Measurements from ENCODE around the gene CHAC1.
"Not testable (repeated sequence)": the region's sequence is repeated elsewhere in the genome, so short reads cannot be mapped to it uniquely, and the experiment has no call there.

CHAC1 gene

DNA sequence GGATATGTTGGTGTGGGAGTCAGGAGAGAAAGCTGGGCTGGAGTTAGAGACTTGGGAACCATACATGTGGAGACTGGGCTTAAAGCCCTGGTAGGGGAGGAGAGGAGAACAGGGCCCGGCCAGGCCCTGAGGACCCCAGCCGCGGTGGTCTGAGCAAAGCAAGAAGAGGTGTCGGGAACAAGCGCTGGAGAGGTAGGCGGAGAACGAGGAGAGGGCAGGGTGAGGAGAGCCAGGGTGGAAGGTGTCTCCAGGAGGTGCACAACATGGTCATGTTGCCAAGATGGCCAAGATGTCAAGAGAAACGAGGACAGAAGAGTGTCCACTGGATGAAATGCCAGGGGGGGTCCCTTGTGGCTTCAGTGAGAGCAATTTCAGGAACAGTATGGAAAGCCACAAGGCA, 5.5 kb downstream of the CHAC1 start:
- no peak for DNase-seq

DNA sequence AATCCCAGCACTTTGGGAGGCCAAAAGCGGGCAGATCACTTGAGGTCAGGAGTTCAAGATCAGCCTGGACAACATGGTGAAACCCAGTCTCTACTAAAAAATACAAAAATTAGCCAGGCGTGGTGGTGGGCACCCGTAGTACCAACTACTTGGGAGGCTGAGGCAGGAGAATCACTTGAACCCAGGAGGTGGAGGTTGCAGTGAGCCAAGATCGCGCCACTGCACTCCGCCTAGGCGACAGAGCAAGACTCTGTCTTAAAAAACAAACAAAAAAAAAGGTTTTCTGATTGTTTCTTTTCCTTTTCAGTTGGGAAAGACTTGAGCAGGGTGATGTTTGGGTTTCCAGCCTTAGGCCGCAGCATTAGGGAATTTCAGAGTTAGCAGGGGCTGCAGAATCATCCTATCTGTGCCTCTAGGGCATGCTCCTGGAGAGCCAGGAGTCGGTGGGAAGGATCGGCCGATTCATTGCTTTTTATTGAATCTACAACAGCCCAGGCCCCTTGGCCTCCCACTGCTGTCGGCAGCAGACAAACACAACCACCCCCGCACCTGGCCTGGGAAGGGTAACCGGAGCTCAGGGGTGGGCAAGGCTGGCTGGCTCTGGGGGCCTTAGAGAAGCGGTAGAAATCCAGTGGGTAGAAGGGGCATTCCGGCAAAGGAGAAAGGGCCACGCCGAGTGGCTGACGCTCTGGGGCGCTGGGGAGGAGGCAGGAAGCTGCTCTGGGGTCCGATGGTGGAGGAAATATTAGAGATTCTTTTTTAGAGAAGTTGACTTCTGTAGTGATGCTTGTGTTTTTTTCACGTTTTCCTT, 6.3 kb downstream of the CHAC1 start:
- DNase-seq: no peak

DNA sequence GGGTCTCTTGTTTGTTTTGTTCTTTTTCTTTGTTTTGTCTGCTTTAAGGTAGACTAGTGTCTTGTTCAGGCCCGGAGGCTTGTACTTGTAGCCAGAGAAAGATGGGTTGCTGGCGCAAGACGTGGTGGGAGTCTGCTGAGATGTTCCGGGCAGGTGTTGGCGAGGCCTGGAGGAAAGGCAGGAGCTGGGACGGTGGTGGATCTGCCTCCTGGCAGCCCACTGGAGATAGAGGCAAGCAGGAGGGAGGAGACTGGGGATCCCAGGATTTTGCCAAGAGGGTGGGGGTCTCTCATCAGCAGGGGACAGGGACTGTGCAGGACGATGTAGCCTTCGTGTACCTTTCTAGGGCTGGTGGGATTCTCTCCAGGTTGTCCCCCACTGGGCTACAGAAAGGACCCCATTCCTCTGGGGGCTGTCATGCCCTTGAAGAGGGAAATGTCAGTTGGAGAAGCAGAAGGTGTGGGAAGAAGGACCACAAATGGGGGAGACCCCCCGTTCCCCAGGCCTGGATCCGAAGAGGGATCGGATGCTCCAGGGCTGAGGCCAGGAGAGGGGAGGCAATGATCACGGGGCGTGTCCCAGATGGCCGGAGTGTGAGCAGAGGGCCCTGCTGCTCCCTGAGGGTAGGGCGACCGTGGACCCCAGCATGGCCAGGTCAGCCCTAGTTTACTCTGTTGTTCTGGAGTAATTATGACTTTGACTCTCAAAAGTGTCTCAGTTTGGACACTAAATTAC, 7.0 kb downstream of the CHAC1 start:
- no peak for DNase-seq

DNA sequence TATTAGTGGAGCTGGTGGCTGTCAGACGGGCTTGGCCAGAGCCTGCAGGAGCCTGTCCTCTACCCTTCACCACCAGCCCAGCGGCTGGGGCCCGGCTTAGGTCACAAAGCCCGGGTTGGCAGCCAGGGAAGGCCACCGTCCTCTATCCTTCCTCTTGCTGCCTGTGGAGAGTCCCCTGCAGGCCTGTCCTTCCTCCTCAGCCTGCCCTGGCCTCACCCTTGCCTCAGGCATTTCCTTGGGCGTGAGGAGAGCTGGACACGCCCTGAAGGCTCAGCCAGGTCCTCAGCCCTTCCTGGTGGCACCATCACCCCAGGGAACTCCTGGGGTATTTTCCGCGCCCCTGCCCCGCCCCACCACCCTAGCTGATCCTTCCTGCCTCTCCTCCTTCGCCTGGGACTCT, 7.7 kb downstream of the CHAC1 start:
- DNase-seq: no peak

- DNase-seq: not testable (repeated sequence)
Measured at GRCh38 chr15:40961740-40962139, 8.5 kb downstream of the CHAC1 start.

GRCh38 chr15:40962317-40962716, 9.0 kb downstream of the CHAC1 start:
- DNase-seq: not testable (repeated sequence)

DNA sequence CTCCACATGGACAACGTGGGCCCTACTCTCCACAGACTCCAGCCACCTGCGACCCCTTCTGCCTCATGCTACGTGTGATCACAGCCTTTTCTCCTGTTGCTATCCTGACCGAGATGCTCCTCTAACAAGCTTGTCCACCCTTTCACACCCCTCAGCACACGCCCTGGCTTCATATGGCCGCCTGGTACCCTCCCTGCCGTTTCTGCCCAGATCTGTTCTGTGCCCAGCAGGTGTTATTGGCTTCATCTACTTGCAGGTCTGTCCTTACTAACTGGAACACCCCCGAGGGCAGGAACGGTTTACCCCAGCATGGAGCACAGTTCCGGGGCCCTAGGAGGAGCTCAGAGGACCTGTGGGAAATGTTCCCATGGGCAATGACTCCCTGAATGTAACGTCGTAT, 9.9 kb downstream of the CHAC1 start:
- no peak for DNase-seq

DNA sequence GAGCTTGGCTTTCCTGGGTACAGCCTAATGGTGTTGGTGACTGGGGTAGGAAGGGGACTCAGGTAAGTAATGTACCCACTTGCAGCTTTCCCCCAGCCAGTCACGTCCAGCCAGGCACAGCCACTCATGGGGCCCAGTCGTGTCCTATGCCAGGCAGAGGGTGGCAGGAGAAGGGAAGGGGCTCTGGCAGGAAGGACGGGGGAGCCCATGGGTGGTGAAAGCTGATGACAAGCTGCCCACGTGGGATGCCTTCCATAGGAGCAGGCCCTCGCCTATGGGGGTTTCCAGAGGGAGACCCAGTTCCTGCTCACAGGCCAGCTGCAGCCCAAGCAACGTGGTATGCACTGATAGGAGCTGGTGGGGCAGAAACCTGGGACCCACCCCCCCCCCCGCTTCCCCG, 10.7 kb downstream of the CHAC1 start:
- no peak for DNase-seq

DNA sequence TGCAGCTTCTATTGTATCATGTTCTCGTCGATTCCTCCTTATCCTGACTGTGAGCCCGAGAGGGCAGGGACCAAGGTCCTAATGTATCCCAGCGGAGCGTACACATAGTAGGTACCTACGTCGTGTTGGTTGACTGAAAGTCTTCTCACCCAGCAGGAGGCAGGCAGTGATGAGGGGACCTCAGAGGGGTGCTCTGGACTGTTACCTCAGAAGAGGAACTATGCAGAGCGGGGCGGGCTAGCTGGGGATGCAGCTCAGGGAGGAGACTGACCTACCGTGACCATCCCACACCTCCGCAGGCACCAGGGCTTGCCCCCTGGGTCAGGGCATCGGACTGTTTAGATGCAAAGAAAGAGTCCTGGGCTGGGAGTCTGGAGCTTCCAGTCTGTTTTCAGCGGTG, 11.4 kb downstream of the CHAC1 start:
- DNase-seq: no peak

- no peak for DNase-seq
Measured at GRCh38 chr15:40968290-40969085, 15.2 kb downstream of the CHAC1 start.

DNA sequence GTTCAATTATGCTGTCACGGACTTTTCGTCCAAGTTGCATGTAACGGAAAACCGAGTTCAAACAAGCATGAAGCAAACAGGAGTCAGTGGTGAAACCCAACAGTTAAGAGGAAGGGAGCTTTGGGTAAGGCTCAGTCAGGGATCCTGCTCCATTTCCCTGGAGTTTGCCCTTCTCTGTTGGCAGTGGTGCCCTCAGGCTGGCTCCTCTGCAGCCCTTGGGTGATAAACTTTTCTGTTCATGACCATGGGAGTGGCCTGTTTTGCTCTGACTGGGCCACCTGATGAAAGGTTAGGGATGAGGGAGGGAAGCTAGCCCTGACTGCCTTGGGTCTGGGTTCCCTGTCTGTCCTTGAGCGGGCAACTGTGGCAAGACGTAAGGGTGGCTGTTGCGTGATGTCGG, 16.1 kb downstream of the CHAC1 start:
- DNase-seq: no peak

DNA sequence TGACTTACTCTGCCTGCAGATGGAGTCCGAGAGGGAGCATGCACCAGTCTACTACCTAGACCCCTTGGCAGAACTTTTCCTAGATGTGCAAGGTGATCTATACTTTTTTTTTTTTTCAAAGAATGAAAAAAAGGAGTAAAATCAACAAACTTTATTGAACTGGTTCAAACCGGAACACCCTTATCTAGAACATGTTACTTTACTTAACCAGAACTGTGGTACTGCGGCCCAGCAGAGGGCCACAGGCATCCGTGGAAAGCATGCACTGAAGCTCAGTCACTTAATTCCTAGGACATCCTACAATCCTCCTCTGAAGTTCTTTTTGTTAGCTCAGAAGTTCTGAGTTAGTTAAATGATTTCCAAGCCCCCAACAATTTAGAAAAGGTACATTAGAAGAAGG, 21.6 kb downstream of the CHAC1 start:
- no peak for DNase-seq

DNA sequence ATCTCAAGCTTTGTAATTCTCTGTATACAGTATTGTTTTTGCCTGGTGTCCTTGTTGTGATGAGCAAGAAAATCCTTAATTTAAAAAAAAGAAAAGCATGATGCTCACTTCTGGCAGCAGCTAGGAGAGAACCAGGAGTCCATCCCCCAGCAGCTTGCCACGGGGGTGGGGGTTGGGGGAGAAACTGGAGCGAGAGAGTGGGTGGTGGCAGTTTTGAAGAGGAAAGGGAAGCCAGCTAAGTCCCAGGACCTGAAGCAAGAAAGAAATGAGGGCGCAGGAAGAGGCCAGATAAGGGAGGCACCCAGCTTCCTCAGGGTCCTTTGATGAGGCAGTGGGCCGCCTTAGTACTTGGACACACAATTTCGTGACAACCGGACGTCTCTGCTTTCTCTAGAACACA, 23.5 kb downstream of the CHAC1 start:
- no peak for DNase-seq

- no peak for DNase-seq
Measured at GRCh38 chr15:40978141-40978540, 24.9 kb downstream of the CHAC1 start.

- no peak for DNase-seq
Measured at GRCh38 chr15:40978562-40978961, 25.3 kb downstream of the CHAC1 start.

DNA sequence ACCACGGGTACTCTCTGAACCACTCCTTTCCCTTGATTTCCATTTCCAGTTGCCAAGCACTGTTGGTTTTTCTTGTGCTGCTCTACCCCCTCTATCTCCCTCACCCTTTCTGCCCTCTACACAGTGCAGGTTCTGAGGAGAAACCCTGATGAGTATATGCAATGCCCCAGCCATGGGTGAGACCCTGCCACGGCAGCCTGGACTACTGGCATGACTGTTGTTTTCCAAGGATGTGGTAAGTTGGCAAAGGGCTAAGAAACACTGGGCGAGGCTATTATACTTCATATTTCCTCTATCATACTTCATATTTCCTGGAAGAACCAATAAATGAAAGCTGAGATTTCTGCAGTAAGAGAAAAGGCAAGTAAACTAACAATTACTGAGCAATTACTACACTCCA, 27.9 kb downstream of the CHAC1 start:
- no peak for DNase-seq

DNA sequence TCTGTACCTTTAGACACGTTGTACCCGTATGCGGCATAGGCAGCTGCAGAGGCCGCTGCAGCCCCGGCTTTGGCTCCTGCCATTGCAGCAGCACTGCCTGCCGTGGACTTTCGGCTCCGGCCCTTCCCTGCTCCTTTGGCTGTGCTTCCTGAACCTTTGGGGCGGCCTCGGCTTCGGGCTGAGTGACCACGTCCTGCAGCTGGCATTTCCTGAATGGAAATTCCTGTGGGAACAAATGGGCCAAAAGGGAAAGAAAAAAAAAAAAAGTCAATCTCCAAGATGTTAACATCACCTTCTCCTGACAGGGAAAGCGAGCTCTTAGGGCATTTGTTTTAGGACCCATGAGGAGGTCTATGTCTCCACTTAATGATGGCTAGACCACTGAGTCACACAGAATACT, 29.6 kb downstream of the CHAC1 start:
- no peak for DNase-seq

DNA sequence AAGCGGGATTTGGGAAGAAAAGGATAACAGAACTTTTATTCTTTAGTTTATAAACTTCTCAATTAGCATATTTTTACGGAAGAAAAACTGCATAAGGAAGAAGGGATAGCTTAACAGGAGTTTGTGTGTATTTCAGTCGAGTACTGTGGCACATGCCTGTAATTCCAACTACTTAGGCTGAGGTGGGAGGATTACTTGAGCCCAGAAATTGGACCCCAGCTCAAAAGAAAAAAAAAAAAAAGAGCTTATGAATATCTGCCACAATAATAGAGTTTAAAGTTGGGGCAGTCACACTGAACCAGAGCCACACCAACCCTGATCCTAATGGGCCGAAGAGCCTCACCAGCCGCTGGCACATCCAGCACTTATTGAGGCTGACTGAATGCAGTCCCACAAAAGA, 31.1 kb downstream of the CHAC1 start:
- DNase-seq: no peak

- no peak for DNase-seq
Measured at GRCh38 chr15:40984964-40985363, 31.7 kb downstream of the CHAC1 start.

DNA sequence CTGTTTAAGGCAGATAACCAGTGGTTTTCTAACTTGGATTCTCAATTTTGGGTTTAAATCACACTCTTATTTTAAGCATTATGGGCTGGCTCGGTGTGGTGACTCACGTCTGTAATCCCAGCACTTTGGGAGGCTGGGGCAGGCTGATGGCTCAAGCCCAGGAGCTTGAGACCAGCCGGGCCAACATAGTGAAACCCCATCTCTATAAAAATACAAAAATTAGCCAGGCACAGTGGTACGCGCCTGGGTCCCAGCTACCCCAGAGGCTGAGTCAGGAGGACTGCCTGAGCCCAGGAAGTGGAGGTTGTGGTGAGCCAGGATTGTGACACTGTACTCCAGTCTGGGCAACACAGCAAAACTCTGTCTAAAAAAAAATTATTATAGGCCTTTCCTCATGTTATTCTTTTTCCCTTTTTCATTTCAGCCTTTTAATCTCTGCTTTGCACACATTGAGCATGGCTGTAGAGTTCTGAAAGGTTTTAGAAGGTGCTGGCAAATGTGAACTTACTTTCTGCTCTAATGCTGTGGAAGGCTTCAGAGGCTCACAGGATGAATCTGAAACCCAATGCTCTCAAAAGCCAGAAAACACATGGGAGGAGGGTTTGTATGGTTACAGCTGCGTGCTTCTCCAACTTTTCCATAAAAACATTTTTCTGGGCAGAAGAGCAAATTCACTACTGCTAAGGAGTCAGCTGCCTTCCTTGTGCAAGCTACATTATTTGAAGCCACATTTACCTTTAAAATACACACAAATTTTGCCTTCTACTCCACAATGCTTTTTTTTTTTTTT, 32.5 kb downstream of the CHAC1 start:
- no peak for DNase-seq

GRCh38 chr15:40986820-40987219, 33.5 kb downstream of the CHAC1 start:
- no peak for DNase-seq

- no peak for DNase-seq
Measured at GRCh38 chr15:40988156-40988555, 34.9 kb downstream of the CHAC1 start.

GRCh38 chr15:40990080-40990479, 36.8 kb downstream of the CHAC1 start:
- DNase-seq: no peak

Data from bone marrow (tissue), 2 donors.